Erythroblast (primary cell): ENCODE results near the gene PLCXD3.

Source experiments
- DNase-seq, 2 experiments: peaks; one replicate each; lab custom pipeline; 2025; lab: John Stamatoyannopoulos, UW
- GATA1 ChIP-seq: IDR thresholded peaks from 2 replicates; pipeline ENCODE4 v1.6.1; 2011; ENCODE audit warnings: low read depth, mild to moderate bottlenecking, control low read depth, low read length, moderate library complexity
- POLR2A ChIP-seq: IDR thresholded peaks from 2 replicates; pipeline ENCODE4 v1.6.1; 2011; ENCODE audit warnings: mild to moderate bottlenecking, low read length

Gene PLCXD3

DNA sequence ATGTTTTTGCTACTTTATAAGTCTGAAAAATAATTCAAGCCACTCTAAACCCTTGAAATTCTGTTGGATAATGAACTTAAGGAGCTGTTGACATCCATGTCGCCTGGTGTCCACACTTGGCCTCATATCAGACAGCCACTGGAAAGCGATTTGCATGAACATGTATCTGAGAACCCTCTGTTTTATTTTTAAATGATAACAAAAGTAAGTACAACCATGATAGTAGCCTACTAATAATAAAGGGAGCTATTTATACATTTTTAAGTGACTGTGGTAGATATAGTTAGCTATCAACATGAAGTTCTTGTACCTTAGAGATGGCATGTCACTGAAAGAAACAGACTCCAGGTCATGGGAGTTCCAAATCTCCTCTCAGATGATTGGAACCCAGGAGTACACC is 53.3 kb downstream of the PLCXD3 start:
- DNase-seq = no peak
- TF ChIP-seq POLR2A (no peak), GATA1 (no peak)

DNA sequence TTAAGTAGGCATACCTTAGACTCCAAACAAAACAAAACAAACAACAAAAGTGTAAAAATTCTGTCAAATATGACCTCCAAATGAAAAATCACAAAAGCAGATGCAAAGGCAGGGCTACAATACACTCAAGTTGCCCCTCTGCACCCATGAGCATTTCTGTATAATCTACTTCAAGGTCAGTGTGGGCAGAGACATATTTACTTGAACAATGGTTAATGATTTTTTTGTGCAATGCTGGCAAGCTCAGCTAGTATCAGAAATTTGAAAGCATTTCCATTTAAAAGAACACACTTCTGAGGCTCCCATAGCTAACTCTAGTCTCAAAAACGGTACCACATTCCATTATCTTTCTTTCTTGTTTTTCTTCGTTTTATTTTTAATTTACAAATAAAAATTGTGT is 57.9 kb downstream of the PLCXD3 start:
- no peak for TF ChIP-seq GATA1
- TF ChIP-seq POLR2A = no peak
- DNase-seq = no peak

DNA sequence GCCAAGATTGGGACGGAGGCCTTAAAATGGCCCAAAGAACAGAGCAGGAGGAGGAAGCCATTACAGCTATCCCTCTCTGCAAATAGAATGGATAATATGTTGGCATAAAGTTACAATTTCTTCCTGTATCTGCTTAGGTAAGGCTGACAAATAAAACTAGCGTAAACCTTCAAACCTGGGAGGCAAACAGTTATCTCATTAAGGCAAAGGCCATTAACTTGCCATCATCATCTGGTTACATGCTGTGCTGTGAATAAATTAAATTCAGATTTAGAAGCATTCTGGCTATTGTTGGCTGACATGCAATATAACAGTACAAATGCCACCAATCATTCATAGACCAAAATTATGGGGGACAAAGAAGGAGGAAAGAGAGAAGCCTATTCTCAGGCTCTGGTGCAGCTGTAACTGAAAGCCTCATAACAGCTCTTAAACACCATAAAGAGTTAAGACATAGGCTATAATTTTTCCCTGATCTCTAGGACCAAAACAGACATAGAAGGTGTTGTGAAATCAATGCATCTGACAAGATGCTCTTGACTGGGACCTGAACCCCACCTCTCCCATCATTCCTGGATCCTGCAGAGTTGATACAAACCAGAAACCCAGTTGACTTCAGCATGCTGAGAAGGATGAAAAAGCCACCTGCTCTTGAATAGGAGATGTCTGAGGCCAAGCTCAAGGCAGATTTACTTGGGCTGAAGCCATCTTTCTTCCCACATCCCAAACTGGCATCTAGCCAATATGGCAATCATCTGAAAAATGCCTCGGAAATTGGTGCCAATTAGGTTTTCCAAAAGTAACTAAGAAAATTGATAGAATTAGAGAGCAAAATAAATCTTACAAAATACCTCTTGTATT is 62.5 kb downstream of the PLCXD3 start:
- DNase-seq = no peak
- TF ChIP-seq GATA1 = no peak
- TF ChIP-seq POLR2A = no peak

DNA sequence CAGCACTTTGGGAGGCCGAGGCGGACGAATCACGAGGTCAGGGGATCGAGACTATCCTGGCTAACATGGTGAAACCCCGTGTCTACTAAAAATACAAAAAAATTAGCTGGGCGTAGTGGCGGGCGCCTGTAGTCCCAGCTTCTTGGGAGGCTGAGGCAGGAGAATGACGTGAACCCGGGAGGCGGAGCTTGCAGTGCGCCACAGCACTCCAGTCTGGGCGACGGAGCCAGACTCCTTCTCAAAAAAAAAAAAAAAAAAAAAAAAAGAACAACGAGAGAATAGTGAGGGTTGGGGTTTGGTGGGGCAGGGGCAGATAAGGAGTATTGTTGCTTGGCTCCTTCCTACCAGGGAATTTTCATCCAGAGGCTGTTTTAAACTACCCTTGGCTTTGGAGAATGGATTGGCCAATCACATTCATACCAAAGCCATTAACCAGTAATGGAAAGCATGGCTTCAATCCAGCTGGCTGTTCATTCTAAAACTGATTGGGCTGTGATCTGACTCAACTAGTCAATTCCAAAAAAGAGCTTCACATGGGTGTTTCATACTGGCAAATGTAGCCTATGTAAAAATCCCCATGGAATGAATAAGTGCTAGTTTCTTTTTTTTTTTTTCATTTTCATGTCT is 64.4 kb downstream of the PLCXD3 start:
- TF ChIP-seq GATA1 (no peak), POLR2A (no peak)

DNA sequence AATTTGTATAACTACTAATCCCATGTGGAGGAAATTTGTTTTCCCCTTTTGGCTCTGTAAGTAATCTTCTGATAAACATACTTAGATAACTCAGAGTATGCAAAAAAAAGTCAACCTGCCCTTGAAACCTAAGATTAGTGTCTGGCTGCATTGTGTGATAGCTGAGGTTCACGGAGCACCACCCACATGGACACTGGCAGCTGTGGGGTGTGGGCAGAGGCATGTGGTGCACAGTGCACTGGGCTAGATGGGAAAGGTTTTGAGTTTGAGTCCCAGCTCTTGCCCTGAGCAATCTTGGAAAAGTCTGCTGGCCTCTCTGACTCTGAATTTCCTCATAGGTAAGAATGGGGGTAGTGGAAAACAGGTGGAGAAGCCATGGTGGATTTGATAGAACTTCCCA is 75.1 kb downstream of the PLCXD3 start:
- no peak for DNase-seq
- TF ChIP-seq GATA1 (no peak), POLR2A (no peak)

More for the DNA sequence above, 64.4 kb downstream of the PLCXD3 start:
- DNase-seq = no peak

DNA sequence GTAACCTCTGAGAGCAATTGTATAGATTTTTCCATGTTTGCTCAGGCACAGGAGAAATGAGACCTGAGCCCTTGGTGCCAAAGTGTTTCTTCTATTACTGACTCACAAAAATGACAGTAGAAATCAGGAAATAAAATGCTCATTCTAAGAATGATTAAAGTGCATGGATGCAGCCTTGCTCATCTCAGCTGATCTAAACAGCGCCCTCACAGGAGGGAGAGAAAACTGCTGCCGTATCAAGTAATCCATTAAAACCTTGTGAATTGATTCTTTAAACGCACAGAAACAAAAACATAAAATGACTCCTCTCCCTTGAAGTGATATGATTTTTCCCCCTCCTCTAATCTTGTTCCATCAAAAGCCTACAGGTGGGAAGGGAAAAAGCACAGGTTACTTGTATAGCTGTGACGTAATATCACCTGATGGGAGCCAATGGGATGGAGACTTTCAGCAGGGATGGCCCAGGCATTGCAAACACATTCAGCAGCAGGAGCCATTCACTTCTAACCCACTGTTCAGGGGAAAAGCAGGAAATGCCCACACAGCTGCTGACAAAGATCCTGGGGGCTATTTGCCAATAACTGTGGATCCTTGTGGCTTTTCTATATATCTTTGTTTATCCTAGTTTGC is 76.7 kb downstream of the PLCXD3 start:
- no peak for TF ChIP-seq POLR2A
- TF ChIP-seq GATA1 = no peak
- DNase-seq = peak in 1 of 2 experiments; percentile 2

DNA sequence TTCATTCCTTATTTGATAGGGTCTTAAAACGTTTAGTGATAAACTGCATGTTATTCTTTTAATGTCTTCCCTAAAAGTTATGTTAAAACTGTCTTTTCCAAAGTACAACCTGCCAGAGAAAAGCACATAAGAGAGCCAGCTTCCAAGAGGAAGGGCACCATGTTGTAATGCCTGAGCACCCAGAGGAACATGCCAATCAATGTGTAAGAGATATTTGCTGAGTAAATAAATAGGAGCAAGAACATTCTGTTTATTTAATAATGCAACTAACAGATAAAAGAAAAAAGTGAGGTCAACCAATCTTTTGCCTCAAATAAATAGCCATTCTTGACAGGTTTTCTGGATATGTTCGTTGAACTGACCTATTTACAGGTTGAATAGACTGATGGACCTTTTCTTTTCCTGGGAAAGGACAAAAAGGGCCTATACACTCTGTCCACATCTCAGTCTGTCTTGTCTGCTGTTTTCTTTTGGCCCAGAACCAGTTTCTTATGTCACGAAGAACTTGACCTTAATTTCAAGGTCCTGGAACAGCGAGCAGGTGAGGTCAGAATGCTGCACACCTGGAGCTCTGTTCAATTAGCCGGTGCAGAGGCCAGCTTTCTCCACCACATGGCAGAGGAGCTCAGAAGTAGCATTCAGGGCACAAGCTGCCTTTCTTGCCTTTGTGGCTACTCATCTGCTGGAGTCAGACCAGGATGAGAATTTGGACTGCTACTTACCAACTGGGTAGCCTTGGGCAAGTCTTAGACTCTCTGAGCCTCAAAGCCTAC is 77.7 kb downstream of the PLCXD3 start:
- TF ChIP-seq GATA1 (no peak), POLR2A (no peak)
- no peak for DNase-seq

DNA sequence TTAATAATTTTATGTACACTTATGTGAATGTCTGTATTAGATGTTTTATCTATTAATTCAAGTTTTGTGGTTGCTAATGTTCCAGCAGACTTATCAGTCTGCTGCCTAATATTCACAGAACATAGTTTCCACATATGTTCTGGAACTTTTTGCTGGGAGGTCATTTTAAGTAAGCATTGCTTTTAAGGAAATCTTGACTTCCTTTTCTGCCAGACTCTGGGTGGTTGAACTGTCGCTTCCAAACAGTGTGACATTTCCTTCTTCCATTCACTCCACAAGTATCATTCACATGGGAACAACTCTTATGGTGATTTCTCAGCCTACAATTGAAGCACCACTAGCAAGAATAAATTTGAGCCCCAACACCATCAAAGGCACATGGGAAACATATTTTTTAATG is 82.9 kb downstream of the PLCXD3 start:
- TF ChIP-seq POLR2A = no peak
- TF ChIP-seq GATA1 = no peak
- no peak for DNase-seq

DNA sequence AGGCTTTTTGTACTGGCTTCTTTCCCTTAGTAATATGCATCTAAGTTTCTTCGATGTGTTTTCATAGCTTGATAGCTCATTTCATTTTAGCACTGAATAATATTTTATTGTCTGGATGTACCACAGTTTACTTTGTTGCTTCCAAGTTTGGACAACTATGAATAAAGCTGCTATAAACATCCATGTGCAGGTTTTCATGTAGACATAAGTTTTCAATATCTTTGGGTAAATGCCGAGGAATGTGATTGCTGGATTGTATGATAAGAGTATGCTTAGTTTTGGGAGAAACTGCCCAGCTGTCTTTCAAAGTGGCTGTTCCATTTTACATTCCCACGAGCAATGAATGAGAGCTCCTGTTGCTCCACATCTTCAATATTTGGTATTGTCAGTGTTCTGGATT is 84.7 kb downstream of the PLCXD3 start:
- no peak for TF ChIP-seq POLR2A
- TF ChIP-seq GATA1 = no peak
- no peak for DNase-seq

DNA sequence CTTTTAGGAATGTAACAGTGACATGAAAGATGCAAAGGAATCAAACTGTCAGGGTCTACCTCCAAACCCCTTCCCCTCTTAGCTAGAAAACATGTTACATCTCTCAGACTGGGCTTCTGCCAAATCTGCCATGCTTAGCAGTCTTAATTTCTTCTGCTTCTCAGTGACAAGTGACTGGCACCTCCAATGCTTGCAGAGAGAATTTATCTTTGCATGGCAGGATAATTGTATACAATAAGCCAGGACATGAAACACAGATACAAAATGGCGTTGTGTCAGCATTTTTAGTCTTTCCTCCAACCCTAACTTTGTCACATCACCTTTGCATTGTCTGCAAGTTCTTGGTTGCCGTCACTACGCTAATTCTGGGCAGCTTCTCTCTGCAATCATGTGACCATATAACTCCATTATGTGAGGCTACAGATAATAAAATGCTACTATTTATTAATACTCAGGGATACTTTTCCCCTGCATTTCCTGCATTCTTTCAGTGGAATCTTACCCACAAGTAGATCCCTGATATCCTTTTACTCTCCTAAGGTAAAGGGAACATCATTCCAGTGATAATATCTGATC is 89.8 kb downstream of the PLCXD3 start:
- DNase-seq = no peak
- TF ChIP-seq GATA1 (no peak), POLR2A (no peak)

DNA sequence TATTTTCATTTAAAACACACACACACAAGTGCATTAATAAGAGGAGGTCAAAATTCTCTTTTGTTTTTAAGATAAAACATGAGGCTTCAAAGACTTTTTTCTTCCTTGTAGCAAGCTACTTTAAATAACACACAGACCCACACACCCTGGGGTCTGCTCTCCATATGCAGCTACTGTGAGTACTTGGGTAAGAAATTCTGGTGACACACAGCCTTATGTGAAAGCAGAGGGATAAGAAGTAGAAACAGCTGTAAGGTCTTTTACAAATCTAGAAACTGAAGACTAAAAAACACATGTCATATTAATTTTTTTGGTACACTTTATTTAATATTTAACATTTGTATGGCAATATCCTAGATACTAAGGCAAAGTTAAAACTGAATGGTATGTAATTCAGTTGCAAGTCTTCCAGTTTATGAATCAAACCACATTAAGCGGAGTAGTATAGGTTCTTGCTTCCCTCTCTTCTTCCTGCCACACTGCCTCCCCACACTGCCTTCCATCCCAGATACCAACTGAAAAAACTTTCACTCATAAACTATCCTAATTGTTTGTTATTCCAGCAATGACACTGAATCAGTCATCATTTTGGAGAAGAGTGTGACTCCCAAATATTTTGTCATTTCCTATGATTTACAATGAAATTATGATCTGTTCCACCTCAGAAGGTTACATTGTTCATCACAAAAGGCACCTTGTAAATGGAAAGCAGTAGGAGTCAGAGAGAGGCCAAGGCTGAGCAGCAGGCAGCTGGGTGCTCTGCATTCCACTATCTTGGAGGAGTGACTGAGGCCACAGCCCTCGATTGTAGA is 92.0 kb downstream of the PLCXD3 start:
- DNase-seq = no peak

DNA sequence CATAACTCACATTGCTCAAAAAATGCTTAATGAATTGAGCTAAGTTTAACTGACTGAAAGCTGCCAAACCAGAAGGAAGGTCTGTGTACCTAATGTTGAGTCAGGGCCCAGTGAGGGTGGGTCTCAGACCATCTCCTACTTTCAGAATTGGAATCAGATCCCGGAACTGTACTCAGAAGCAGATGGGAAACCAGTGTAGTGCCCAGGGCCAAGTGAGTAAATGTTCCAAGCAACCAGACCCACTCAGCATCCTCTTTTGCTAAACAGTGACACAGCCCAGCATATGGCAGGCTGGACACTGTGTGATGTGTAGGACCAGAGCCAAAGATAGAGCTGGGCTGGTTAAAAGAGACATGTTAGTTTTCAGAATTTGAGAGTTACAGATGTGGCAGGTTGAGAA is 94.1 kb downstream of the PLCXD3 start:
- DNase-seq = no peak
- TF ChIP-seq GATA1 (no peak), POLR2A (no peak)

More for the DNA sequence above, 92.0 kb downstream of the PLCXD3 start:
- TF ChIP-seq GATA1 = no peak
- TF ChIP-seq POLR2A = no peak
